Activated T-cell treated with anti-CD3 and anti-CD28 coated beads for 24 hours (primary cell): Measurements from ENCODE around the gene ZNRF4.
"Not testable (repeated sequence)": the region's sequence is repeated elsewhere in the genome, so short reads cannot be mapped to it uniquely, and the experiment has no call there.

Experiments
- DNase-seq: peaks from one replicate; pipeline ENCODE4 v3.0.0-alpha.2; 2020; ENCODE audit warnings: low read depth

The ZNRF4 gene

GRCh38 chr19:5477451-5478215 lies 22.4 kb downstream of the ZNRF4 start:
- no peak for DNase-seq

- DNase-seq, result no peak
These were observed 23.2 kb downstream of the ZNRF4 start for GRCh38 chr19:5478241-5478924.

GRCh38 chr19:5478925-5479588 lies 23.8 kb downstream of the ZNRF4 start:
- no peak for DNase-seq

GRCh38 chr19:5479958-5480357 lies 24.7 kb downstream of the ZNRF4 start:
- no peak for DNase-seq

DNA sequence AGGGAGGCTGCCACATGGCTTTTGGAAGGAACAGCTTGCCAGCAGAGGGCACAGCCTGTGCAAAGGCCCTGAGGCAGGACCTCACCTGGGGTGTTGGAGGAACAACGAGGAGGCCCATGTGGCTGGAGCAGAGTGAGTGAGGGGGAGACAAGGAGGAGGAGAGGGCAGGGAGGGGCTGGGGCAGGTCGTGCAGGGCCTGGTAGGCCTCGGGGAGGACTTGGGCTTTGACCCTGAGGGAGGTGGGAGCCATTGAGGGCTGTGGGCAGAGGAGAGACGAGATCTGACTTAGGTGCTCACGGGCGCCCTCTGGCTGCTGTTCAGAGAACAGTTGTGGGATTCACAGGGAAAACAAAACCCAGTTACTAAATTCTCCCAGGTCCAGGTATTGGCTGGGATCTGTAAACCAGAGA lies 25.2 kb downstream of the ZNRF4 start:
- DNase-seq, result peak; percentile 3

GRCh38 chr19:5481957-5482356 lies 26.7 kb downstream of the ZNRF4 start:
- DNase-seq, result no peak

DNA sequence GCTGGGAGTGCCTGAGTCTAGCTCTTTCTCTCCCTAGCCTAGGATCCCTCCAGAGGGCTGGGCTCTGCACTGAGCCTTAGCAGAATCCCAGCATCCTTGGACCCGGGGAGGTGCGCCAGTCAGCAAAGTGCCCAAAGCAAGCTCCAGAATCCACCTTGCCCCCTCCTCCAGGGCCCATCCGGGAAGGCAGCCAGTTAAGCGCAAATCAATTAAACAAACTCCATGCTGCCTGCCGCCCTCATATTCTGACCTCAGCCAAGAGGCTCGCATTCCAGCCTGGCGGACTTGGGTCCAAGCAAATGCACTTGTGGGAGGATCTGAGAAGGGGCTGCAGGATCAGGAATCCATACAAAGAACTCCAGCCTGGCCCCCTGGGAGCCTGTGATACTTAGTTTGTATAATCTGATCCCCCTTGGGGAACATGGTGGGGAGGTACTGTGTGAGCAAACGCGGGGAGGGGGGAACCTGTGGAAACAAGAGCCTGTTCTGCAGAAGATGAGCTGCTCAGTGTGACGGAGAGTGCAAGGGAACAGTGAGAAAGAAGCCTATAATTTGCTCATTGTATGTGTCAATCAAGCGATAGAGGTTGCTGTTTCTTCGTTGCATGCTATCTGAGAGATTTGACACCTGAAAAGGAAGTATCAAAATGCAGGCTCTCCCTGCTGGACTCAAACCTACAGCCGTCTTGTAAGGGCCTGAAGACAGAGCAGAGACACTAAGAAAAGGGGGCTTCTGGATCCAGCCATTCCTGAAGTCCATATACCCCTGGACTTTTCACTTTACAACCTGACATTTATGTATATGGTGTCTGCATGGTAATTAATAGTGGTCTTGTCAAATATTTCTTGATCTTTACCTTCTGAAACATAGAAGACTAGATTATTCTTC lies 29.4 kb downstream of the ZNRF4 start:
- no peak for DNase-seq

GRCh38 chr19:5485286-5485636 lies 30.0 kb downstream of the ZNRF4 start:
- DNase-seq, result no peak

DNA sequence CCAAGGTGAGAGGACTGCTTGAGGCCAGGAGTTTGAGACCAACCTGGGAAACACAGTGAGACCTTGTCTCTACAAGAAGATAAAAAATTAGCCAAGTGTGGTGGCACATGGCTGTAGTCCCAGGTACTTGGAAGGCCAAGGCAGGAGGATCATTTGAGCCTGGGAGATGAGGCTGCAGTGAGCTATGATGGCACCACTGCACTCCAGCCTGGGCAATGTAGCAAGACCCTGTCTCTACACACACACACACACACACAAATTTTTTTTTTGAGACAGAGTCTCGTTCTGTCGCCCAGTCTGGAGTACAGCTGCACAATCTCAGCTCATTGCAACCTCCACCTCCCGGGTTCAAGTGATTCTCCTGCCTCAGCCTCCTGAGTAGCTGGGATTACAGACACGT lies 30.4 kb downstream of the ZNRF4 start:
- not testable (repeated sequence) for DNase-seq

- no peak for DNase-seq
These were observed 32.0 kb downstream of the ZNRF4 start for GRCh38 chr19:5487222-5487621.

- DNase-seq, result no peak
These were observed 34.3 kb downstream of the ZNRF4 start for GRCh38 chr19:5489551-5489950.

GRCh38 chr19:5491565-5491964 lies 36.3 kb downstream of the ZNRF4 start:
- no peak for DNase-seq

DNA sequence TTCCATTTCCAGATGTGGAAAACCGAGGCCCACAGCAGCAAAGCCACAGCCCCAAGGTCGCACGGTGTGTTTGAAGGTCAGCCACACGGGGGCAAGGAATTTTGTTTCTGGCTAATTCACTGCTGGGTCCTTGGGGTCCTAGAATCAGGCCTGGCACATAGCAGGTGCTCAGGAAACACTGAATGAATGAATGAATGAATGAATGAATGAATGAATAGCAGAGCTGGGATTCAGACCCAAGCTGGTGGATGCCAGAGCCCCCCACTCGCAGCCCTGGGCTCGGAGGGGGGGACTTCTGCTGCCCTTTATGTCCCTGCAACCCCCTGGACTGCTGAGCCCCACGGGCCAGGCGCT lies 37.0 kb downstream of the ZNRF4 start:
- no peak for DNase-seq

DNA sequence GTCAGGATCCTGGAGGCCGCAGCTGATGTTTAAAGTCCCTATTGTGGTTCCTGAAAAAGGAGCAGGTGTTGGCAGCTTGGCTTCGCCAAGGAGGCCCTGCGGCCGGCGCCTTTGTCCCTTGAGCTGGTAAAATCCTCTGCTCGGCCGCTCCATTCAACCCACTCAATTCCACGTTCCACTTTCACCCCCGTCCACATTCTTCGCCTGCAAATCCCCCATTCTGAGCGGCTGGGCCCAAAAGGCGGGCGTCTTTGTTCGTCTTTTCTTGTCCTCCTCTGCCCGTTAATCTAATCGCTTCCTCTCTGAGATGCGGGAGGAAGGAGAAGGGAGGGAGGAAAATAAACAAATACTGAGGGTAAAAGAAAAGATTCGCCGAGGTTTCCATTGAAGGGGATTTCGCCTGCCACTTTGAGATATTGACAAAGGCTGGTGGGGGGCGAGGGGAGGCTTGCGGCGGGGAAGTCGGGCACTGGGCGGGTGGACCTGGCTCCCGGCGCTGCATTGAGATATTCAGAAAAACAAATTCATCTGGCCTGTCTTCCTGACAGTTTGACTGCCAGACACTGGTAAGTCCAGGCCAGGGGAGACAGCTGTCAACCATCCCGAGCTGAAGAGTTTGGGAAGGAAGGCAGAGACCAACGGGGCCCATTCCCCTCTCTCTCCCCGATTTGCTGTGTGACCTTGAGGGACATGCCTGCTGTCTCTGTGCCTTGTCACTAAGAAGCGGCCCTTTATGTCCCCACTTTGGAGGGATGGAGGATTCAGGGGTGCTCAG lies 37.6 kb downstream of the ZNRF4 start:
- no peak for DNase-seq

GRCh38 chr19:5494773-5495172 lies 39.6 kb downstream of the ZNRF4 start:
- no peak for DNase-seq

DNA sequence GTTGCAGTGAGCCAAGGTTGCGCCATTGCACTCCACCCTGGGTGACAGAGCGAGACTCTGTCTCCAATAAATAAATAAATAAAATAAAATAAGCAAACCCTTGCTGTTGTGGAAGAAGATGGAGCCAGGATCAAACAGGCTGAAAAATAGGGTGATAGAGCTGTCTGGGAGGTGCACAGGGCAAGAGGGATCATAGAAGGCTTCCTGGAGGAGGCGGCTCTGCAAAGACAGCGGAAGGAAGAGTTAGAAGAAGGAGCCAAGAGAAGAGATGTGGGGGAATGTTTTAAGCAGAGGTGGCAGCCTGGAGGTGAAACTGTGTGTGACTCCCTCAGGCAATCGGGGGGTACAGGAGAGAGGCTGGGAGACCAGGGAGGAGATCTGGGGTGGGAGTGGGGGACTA lies 40.6 kb downstream of the ZNRF4 start:
- DNase-seq, result no peak

DNA sequence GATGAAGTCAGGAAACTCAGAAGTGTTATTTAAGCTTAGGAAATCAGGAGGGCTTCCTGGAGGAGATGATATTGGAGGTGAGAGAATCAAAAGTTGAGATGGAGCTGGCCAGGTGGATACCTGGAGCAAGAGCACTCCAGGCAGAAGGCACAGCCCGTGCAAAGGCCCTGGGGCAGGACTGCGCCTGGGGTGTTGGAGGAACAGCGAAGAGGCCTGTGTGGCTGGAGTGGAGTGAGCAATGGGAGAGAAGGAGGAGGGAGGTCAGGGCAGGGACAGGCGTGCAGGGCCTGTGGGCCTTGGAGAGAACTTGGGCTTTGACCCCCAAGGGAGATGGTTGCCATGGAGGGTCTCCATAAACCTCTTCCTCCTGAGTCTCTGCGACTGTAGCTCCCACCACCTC lies 42.1 kb downstream of the ZNRF4 start:
- DNase-seq, result no peak

DNA sequence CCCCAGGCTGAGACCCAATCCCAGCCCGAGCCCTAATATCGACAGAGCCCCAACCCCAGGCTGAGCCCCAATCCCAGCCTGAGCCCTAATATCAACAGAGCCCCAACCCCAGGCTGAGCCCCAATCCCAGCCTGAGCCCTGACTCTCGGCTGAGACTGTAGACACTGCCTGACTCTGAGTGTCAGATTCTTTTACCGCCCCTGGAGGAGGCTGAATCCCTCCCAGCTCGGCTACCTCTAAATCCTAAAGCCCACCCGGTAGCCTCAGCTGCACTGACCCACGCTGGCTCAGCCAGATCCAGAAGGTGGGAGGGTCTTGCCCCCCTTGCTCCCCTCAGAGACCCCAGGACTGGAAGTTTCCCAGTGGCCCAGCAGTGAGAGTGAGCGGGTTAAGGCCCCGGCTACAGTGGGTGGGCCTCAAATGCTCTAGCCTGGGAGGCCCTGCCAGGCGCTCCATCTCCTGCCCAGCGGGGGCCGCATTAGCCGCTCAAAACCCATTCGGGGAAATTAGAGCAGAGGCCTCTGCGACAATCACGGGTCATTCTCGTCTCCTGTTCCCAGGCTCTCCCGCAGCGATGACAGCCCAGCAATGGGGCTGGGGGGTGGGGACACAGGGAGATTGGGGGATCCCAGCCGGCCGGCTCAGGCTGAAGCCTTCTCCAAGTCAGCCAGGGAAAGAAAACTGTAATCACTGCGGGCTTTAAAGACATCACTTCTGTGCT lies 43.8 kb downstream of the ZNRF4 start:
- DNase-seq, result no peak

GRCh38 chr19:5501907-5502306 lies 46.7 kb downstream of the ZNRF4 start:
- no peak for DNase-seq

DNA sequence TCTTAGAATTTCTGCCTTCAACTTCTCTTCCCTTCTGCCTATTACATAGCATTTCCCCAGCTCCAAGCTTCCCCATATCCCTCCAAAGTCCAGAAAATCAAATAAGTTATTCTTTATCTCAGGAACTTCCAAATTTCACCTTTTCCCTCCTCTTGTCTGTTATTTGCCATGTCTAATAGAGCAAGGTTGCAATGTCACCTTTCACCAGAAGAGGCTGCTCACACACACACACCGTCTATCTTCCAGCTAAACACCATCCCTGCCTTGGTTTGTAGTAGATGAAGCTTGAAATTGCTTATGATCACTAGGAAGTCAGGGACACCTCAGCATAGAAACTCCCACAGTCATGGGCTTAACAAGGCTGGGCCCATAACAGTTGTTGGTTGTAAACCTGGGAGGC lies 48.4 kb downstream of the ZNRF4 start:
- DNase-seq, result no peak

- DNase-seq, result no peak
These were observed 48.9 kb downstream of the ZNRF4 start for GRCh38 chr19:5504114-5504513.
